SK-MEL-5 (cell line): Measurements from ENCODE around the gene SNX30. TPM values are rescaled to one million over a fixed set of nuclear protein-coding genes. Genes with fewer than 3 reads are reported as not detected.

Experiments used
- DNase-seq: peaks from one replicate; pipeline ENCODE4 v3.0.0-alpha.2; 2016; ENCODE audit warnings: low read depth, low spot score
- in situ Hi-C: cut with HindIII; loops from 2 replicates; pipeline ENCODE4 v1.10.0; 2016; ENCODE audit warnings: low sequenced_read_pairs, high pct_unique_total_duplicates, low pct_unique_long_range_greater_than_20kb
- total RNA-seq: library from RNA; depleted of rRNA; stranded (reverse); fragments of >200 nt; shearing (Covaris generic); gene quantifications from 2 replicates; pipeline ENCODE4 v1.2.3, GENCODE V29; 2014

Gene SNX30
- total RNA-seq, 1 experiment from 2014 or later, result 39.2 TPM

DNA sequence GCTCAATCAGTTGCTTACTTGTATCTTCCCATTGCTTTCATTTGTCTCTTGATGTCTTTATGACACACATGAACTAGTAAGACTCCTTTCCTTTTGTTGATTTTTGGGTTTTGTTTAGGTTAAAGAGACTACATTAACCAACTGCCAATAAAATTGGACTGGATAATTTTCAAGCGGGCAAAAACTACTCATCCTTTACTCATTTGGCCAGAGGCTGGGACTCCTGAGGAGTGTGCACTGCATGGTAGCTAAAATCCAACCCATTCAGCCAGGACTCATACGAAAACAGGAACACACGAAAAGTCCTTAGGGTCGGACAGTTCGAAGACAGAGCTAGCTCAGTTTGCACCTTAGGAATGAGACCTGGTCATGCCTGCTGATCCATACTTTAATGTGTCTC lies 134.2 kb downstream of the SNX30 start:
- in situ Hi-C loops, result no loop called here
- no peak for DNase-seq

DNA sequence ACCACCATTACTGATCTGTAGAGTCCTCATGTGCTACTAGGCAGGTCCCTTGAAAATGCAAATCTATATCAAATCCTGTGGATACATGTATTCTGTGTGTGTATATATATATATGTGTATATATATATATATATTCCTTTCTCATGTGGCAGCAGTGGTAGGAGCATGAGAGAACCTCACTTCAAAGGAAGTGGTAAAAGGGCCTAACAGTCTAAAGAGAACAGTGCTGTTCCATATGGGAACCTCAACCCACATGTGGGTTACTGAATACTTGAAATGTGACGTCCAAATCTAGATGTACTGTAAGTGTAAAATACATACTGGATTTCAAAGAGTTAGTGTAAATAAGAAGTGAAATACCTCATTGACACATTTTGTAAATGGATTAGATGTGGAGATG lies 134.8 kb downstream of the SNX30 start:
- in situ Hi-C loops, result no loop called here
- DNase-seq, result no peak

DNA sequence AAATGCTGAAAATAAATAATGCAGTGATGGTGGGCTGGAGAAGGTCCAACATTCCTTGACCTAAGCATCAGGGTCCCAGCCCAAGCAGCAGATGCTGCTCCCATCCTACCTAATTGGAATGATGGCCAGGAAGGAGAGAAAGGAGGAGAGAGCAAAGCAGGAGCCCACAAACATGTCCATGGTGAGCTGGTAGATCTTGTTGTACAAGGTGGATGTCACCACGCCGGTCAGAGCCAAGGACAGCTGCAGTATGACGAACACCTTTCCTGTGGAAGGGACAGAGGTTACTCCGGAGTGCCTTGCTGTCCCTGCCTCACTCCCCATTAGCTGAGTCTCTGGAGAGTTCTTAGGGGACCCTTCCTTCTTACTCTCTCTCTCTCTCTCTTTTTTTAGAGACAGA lies 135.8 kb downstream of the SNX30 start:
- in situ Hi-C loops, result no loop called here
- no peak for DNase-seq

DNA sequence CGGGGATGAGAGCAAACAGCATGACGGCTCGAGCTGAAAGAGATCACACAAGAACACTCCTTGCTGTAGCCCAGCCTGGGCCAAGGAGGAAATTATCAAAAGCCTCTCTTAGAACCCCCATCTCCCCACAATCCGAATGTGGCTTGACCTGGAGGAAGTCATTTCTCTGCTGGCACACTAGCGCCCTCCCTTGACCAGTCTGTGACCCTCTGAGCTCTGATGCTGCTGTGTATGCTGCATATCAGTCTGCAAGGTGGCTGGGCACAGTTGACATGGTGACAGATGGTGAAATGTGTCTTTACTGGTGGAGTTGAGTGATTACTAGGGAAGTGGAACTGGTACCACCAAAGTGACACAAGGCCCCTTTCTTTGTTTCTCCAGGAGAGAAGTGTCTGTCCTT lies 136.8 kb downstream of the SNX30 start:
- DNase-seq, result peak; percentile 42
- in situ Hi-C loops, result no loop called here

DNA sequence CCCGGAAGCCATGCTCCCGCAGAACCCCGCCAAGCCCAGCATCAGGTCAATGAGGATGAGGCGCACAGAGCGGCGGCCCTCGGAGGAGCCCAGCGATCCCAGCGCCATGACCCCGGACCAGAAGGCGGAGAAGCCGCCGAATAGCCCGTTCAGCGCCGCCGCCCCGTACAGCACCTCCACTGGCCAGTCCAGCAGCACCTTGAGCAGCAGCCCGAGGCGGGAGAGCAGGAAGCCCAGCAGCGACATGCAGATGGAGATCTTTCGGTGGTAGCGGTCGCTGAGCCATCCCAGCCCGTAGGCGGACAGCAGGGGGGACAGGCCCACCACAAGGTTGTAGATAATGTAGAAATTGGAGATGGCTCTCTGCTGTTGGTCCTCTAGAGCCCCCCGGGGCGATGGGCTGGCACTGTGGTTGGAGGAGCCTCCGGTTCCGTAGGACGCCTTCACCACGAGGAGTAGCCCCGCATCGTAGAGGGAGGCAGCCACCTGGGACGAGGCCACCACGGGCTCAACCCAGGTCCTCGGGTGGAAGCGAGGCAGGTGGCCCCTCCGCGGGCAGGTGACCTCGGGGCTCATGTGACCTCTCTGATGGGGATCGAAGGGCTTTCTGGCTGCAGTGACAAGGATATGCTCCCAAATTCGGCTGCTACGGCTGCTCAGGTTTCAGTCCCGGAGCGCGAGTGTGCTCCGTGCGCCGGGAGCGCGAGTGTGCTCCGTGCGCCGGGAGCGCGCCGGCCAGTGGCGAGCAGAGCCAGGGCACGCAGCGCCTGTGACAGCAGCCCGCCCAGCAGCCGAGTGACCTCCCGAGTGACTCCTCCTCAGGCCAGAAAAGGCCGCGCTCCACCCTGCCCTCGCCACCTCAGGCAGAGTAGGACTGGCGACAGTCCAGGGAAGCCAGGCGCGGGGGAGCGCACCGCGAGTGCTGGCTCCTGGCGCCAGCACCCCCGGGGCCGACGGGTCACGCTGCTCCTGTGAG lies 139.8 kb downstream of the SNX30 start, which contains the start of gene SLC46A2:
SLC46A2 (minus strand) TSS at position 771 of the 976 bp plus-strand sequence; CDS start at position 576, 195 bp downstream.
- in situ Hi-C loops, result no loop called here
- DNase-seq, result no peak

DNA sequence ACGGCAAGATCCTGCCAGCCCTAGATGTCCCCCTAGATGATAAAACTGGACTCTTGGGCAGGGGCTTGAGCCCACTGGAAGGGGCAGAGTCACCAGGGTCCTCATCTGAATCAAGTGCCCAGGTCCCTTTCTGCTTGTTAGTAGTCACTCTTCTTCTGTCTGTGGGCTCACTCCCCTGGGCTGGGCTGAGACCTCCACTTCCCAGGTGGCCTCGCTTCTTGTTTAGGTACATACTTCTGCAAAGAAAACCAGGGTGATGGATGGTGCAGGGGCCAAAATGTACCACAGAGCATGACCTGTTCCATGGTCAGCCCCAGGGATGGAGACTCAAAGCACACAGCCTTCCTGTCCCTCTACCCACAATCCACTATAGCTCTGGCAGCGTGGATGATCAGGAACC lies 141.0 kb downstream of the SNX30 start:
- in situ Hi-C loops, result no loop called here
- no peak for DNase-seq

DNA sequence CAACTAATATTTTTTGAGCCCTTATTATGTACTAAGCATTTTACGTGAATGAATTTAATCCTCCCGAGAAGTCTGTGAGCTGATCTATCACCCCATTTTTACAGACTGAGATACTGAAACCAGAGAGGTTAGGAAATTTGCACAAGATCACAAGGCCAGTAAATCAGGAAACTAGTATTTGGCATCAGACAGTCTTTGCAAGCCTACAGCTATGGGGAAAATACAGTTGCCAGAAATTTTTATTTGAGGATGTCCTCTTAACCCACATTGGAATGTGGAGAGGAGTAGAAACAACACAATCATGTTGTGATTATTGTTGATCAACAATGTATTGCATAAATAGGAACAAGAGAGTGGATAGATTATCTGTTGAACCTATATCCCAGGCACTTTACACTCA lies 142.4 kb downstream of the SNX30 start:
- in situ Hi-C loops, result no loop called here
- no peak for DNase-seq

DNA sequence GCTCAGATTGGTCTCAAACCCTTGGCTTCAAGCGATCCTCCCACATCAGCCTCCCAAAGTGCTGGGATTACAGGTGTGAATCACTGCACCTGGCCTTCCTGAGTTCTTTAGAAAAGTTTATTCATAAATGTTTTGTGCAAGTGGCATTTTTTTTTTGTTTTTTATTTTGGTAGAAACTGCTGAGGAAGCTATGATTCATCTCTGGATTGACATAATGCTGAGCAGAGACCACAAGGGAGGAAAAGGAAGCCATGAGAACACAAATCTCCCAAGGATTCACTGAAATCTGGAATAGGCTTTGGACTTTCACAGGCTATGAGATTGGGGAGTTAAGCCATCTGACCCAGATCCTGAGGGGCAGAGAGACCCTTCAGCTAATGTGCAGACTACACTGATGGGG lies 143.5 kb downstream of the SNX30 start:
- no peak for DNase-seq
- in situ Hi-C loops, result no loop called here

DNA sequence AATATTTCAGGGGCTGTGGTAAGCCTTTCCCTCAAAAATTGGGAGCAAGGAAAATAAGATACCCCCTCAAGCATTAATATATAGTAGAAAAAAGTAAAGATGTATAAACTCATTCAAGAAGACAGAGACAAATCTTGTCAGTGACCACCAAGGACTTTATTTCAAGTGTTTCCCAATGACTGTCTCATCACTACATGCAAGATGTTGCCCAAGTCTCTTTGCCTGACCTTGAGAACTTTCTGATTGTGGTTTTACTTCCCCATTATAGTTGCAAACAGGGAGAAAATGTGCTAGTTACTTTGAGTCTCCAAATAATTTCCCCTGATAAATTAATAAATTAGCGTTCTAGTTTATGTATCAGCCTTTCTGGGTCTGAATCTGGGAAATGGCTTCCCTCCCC lies 144.1 kb downstream of the SNX30 start:
- DNase-seq, result no peak
- in situ Hi-C loops, result no loop called here

DNA sequence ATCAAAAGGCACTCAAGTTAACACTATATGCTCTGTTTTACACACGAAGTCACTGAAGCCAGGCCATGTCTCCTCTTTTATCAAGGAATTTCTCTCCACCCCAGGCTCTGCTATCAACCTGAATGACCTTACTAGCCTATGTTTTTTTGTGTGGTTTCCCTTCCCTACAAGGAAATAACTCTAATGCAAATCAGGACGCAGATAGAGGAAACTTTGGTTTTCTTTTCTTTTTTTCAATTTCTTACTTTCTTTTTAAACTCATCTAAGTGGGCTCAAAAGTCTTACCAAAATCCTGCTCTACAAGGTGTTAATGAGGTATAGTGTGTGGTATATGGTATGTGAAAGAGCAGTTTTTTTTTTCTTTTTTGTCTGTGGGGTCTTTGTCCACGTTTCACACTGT lies 145.6 kb downstream of the SNX30 start:
- DNase-seq, result no peak
- in situ Hi-C loops, result no loop called here

DNA sequence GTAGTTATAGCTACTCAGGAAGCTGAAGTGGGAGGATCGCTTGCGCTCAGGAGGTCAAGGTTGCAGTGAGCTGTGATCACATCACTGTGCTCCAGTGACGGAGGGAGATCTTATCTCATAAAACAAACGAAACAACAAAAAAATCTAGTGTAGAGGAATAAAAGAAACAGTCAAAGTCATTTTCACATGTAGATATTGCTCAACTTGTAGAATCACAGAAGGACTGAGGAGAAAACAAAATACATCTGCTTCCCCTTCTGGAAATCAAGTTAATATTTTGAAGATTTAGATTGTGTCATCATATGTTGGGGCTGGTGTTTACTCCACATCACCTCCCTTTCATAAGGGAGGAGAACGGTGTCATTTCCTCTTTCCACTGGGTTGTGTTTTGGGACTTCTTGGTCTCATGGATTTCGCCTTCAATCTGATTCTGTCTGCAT lies 148.3 kb downstream of the SNX30 start:
- DNase-seq, result no peak

DNA sequence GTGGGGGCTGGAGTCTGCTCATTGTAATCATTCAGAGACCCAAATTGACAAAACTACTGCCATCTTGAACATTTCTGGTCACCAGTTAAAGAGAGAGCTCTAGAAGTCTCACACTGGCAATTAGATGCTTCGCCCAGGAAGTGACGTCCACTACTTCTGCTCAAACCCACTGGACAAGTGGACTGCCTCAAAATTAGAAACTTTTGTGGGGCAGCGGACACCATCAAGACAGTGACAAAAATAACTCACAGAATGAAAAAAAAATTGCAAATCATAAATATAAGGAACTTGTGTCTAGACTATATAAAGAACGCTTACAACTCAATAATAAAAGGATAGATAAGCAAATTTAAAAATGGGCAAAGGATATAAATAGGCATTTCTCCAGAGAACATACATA lies 149.9 kb downstream of the SNX30 start:
- in situ Hi-C loops, result no loop called here

More for the DNA sequence above, 148.3 kb downstream of the SNX30 start:
- in situ Hi-C loops, result no loop called here

DNA sequence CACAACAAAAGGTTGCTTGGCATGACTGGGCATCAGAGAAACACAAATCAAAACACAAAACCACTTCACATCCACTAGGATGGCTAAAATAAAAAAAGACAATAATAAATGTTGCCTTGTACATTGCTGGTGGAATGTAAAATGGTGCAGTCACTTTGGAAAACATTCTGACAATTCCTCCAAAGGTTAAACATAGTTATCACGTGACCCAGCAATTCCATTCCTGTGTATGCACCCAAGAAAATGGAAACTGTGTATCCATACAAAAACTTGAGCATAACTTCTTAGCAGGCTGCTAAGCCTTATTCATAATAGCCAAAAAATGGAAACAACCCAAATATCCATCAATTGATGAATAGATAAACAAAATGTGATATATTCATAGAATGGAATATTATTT lies 150.3 kb downstream of the SNX30 start:
- no peak for DNase-seq
- in situ Hi-C loops, result no loop called here

More for the DNA sequence above, 149.9 kb downstream of the SNX30 start:
- DNase-seq, result no peak

DNA sequence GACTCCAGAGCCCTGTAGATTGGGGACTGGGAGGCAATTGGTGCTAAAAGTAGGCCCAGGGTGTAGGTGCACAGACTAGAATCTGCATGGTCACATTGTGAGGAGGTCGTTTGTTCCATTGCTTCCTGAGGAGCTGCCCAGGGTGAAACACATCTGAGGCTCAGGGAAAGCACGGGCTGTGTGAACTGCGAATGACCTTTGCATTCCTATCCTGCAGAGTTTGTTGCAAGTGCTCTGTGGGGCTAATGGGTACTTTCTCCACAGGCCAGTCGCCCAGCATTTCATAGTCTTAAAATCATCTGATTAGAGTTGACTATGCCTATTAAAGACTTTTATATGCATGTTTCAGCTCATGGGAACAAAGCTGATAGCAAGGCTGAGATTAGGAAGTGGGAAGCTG lies 154.5 kb downstream of the SNX30 start:
- in situ Hi-C loops, result no loop called here
- DNase-seq, result no peak

DNA sequence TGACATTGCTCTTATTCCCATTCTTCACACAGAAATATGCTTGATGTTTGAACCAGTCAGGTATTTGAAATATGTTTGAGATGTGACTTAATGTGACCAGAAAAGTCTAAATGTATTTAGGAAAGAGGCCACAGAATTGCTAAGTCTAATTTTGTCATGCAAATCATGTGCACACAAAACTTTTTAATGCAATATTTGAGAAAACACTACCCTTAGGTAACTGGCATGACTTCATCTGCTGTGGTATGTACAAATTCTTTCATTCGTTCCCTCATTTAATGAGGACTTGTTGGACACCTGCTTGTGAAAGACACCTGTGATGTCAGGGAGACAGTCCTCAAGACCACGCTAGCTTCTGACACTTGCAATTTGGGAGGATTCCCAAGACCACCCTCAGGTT lies 161.2 kb downstream of the SNX30 start:
- in situ Hi-C loops, result no loop called here

DNA sequence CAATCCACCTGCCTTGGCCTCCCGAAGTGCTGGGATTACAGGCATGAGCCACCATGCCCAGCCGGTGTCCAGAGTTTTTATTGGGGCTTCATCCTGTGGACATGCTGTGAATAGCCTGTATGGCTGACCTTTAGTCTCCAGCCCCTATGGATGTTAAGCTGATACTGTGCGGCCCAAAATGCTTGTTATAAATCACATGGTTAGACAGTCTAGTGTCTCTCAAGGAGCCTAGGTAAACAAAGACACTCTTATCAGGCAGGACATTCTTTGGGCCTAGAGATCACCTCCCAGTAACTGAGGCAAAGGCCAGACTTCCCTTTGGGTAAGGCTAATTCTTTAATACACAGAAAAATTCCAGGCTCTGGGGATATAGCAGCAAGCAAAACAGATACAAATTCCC lies 162.1 kb downstream of the SNX30 start:
- in situ Hi-C loops, result no loop called here
- DNase-seq, result no peak

More for the DNA sequence above, 161.2 kb downstream of the SNX30 start:
- DNase-seq, result no peak

DNA sequence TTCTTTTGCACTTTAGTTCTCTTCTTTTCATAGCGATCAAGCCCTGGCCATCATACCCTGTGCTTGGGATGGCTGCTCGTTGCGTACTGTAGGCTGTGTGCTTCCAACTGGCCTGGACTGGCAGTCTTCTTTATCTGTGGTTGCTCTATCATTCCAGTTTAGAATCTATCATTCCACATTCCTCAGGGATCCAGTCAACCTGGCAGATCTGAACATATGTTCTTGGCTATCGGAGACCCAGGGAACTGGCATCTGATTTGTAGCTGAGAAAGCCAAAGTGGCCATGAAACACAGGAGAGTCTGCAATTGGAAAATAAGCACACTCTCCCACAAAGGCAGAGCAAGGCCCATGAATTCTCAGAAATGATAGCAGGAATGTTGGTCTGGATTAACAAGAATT lies 162.8 kb downstream of the SNX30 start:
- in situ Hi-C loops, result no loop called here
- DNase-seq, result no peak

DNA sequence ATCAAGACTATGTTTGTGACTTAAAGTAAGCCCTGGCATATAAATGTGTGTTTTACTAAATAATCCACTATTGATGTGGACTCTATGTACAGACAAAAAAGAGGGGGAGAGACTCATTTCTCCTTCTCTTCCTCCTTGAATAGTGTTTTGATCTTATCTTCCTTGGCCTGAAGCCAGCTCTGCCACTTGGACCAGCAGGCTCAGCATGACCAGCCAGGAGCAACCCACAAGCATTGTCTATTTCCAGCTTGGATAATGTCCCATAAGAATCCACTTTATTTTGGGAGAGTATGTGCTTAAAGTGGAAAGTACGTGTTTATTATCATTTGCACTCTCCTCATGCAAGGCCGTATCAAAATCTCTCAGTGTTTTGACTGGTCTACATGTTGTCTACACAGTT lies 164.0 kb downstream of the SNX30 start:
- no peak for DNase-seq
- in situ Hi-C loops, result no loop called here
